Panc1 (cell line): Measurements from ENCODE around the gene LRRC1.

ENCODE experiments used
- CTCF ChIP-seq: fragments of 450-650 bp; IDR thresholded peaks from 2 replicates; pipeline ENCODE4 v1.5.1; 2017; ENCODE audit warnings: mild to moderate bottlenecking
- POLR2AphosphoS5 ChIP-seq: IDR thresholded peaks from 2 replicates; pipeline ENCODE4 v1.6.1; 2012; ENCODE audit warnings: mild to moderate bottlenecking, low read depth, low read length, moderate library complexity
- REST ChIP-seq, 2 experiments: IDR thresholded peaks; 2 replicates each; pipeline ENCODE4 v1.6.1; 2011 to 2012; ENCODE audit warnings: low read depth in 2 of 2, control low read depth in 1 of 2, low read length in 1 of 2, mild to moderate bottlenecking in 1 of 2, moderate library complexity in 1 of 2; ENCODE audit not compliant: insufficient read depth in 1 of 2
- TCF7L2 ChIP-seq: IDR thresholded peaks from 2 replicates; pipeline ENCODE4 v1.6.1; 2011; ENCODE audit warnings: mild to moderate bottlenecking, low read depth, low read length, inconsistent platforms

GRCh38 chr6:53916804-53917463 is 122.1 kb downstream of the LRRC1 start:
- TF ChIP-seq CTCF, result no peak
- TF ChIP-seq POLR2AphosphoS5, result no peak
- TF ChIP-seq TCF7L2, result no peak
- TF ChIP-seq REST (IDR thresholded peaks at IDR 0.05; ENCODE audit: insufficient read depth in 1 of 2, low read depth in 2 of 2, low read length in 1 of 2), result no peak
